ENCODE results near the gene ACP4.

DNA sequence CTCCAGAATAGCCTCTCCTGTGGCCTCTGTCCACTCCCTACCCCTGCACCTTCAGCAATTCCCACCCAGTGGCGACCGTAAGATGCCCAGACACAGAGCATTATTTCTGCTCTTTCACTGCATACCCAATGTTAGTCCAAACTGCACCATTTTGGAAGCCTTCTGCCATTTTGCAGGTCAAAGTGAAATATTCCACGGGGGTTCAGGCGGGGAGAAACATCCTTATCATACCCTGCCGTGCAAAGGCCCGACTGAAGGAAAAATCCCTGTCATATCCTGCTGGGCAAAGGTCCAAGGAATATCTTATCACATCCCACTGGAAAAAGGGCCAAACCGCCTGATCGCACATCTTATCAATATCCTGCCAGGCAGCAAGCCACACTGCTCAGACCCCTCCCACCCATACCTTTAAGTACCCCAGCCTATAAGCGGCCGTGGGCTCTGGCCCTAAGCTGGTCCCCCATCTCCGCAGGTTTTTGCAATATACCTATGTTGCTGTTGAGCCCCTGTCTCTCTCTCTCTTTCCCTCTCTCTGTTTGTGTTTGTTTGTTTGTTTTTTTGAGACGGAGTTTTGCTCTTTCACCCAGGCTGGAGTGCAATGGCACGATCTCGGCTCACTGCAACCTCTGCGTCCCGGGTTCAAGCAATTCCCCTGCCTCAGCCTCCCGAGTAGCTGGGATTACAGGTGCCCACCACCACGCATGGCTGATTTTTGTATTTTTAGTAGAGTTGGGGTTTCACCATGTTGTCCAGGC is 48.9 kb upstream of the ACP4 start:
- TF ChIP-seq POLR2AphosphoS5 (IDR thresholded peaks at IDR 0.05; ENCODE audit: low read depth, low read length), result no peak
- TF ChIP-seq REST (IDR thresholded peaks at IDR 0.05; ENCODE audit: insufficient read depth in 1 of 2, low read depth in 2 of 2, low read length in 2 of 2), result no peak
- no peak for TF ChIP-seq SIN3A (IDR thresholded peaks at IDR 0.05; ENCODE audit: borderline replicate concordance, insufficient read depth, low read length)
- TF ChIP-seq TAF1 (IDR thresholded peaks at IDR 0.05; ENCODE audit: borderline replicate concordance, insufficient read depth, low read length), result no peak
- TF ChIP-seq FOXP2 (optimal IDR thresholded peaks at IDR 0.05; ENCODE audit: borderline replicate concordance, extremely low read depth, extremely low read length, insufficient read depth), result no peak

All from PFSK-1 (cell line).